ENCODE results near the gene TKT. TPM values are rescaled to one million over a fixed set of nuclear protein-coding genes. Genes with fewer than 3 reads are reported as not detected.

The TKT gene
- total RNA-seq, 1 experiment from 2014 or later = 650 TPM

GRCh38 chr3:53221345-53221744 is 34.5 kb downstream of the TKT start:
- no CpG with 5 or more reads among the region's 4 CpGs for WGBS (ENCODE audit: extremely low coverage, insufficient read length, low lambda C conversion rate)
- H3K56ac ChIP-seq (ENCODE audit: insufficient read length, low read depth, low read length) = no peak overlapping the region
- TF ChIP-seq, protein P1, sequence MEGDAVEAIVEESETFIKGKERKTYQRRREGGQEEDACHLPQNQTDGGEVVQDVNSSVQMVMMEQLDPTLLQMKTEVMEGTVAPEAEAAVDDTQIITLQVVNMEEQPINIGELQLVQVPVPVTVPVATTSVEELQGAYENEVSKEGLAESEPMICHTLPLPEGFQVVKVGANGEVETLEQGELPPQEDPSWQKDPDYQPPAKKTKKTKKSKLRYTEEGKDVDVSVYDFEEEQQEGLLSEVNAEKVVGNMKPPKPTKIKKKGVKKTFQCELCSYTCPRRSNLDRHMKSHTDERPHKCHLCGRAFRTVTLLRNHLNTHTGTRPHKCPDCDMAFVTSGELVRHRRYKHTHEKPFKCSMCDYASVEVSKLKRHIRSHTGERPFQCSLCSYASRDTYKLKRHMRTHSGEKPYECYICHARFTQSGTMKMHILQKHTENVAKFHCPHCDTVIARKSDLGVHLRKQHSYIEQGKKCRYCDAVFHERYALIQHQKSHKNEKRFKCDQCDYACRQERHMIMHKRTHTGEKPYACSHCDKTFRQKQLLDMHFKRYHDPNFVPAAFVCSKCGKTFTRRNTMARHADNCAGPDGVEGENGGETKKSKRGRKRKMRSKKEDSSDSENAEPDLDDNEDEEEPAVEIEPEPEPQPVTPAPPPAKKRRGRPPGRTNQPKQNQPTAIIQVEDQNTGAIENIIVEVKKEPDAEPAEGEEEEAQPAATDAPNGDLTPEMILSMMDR (conservative IDR thresholded peaks at IDR 0.05) = no peak

More at GRCh38 chr3:53221345-53221744, 34.5 kb downstream of the TKT start:
- H3K79me1 ChIP-seq (ENCODE audit: insufficient read depth, low read depth, low read length, poor library complexity, severe bottlenecking) = no peaks in the 10 kb centered on the region
- no peak overlapping the region for H3K23ac ChIP-seq (ENCODE audit: insufficient read length, low read depth, low read length)
- no peak overlapping the region for H3K27ac ChIP-seq (ENCODE audit: insufficient read length, low read depth, low read length)
- Mint-ChIP-seq H3K4me3 (no peak overlapping the region), H3K4me1 (peaks cover 0 to 5% of the 10 kb centered on the region in 2 experiments), H3K9me3 (no peaks in the 10 kb centered on the region), H3K36me3 (ENCODE audit: insufficient read depth in 1 of 3, low read depth in 3 of 3) (peaks cover 18 to 39% (median 25%) of the 10 kb centered on the region in 3 experiments; a peak in 6 of 7 replicates), H3K27ac (no peak overlapping the region), H3K27me3 (ENCODE audit: low read depth) (peaks cover 6% of the 10 kb centered on the region)
- H3K9me3 ChIP-seq (ENCODE audit: control insufficient read depth, low read depth, low read length) = no peaks in the 10 kb centered on the region
- no peak overlapping the region for H4K8ac ChIP-seq (replicated peaks; ENCODE audit: insufficient read length, low read depth, low read length)
- H3K4ac ChIP-seq (ENCODE audit: low read depth, low read length) = no peak overlapping the region
- no peak overlapping the region for H2AFZ ChIP-seq (ENCODE audit: low read length)
- H3T11ph ChIP-seq (ENCODE audit: low read length) = no peak overlapping the region
- H3K27me3 ChIP-seq (ENCODE audit: insufficient read depth, low read length) = no peaks in the 10 kb centered on the region
- H2BK5ac ChIP-seq (ENCODE audit: insufficient read length, low read length) = no peak overlapping the region
- no peak overlapping the region for H2BK20ac ChIP-seq (ENCODE audit: low read depth, low read length, poor library complexity, severe bottlenecking)
- no peak overlapping the region for H2BK12ac ChIP-seq (ENCODE audit: insufficient read length, low read depth, low read length)
- H4K91ac ChIP-seq (ENCODE audit: insufficient read length, low read depth, low read length) = no peak overlapping the region
- H3K9ac ChIP-seq (ENCODE audit: extremely low read depth, insufficient read length, low read length) = no peak overlapping the region
- no peaks in the 10 kb centered on the region for H3K23me2 ChIP-seq (ENCODE audit: insufficient read length, low read depth, low read length, poor library complexity, severe bottlenecking)
- H3K4me2 ChIP-seq (ENCODE audit: insufficient read depth, insufficient read length, low read length) = no peak overlapping the region
- H2BK15ac ChIP-seq (ENCODE audit: low read depth, low read length) = no peak overlapping the region
- DNase-seq = no peak
- no peaks in the 10 kb centered on the region for H4K20me1 ChIP-seq (ENCODE audit: control insufficient read depth, insufficient read depth, insufficient read length)
- no peak overlapping the region for H4K5ac ChIP-seq (ENCODE audit: insufficient read length, low read depth, low read length)
- no peak overlapping the region for H2BK120ac ChIP-seq (ENCODE audit: low read depth, low read length, poor library complexity, severe bottlenecking)
- no peaks in the 10 kb centered on the region; the same call in 1 of the 2 replicates for H3K4me1 ChIP-seq (ENCODE audit: insufficient read depth, low read length)
- H3K18ac ChIP-seq (ENCODE audit: insufficient read length, low read depth, low read length) = no peak overlapping the region
- H3K79me2 ChIP-seq (ENCODE audit: insufficient read depth, low read length) = no peaks in the 10 kb centered on the region
- H2AK5ac ChIP-seq (ENCODE audit: insufficient read length, low read length) = no peak overlapping the region
- no peak overlapping the region for H3K14ac ChIP-seq (ENCODE audit: insufficient read depth, low read length)
